GM19240 (cell line): ENCODE data around the gene ARID4B.
"Not testable (repeated sequence)": the region's sequence is repeated elsewhere in the genome, so short reads cannot be mapped to it uniquely, and the experiment has no call there.

Experiments used
- DNase-seq: peaks from one replicate; pipeline ENCODE4 v3.0.0; 2011; ENCODE audit warnings: low spot score; ENCODE audit not compliant: insufficient read length

Gene ARID4B

GRCh38 chr1:235226933-235227332 lies 101.0 kb downstream of the ARID4B start:
- DNase-seq = no peak

GRCh38 chr1:235225299-235225698 lies 102.7 kb downstream of the ARID4B start:
- DNase-seq = no peak

GRCh38 chr1:235221653-235222375 lies 106.2 kb downstream of the ARID4B start:
- no peak for DNase-seq

GRCh38 chr1:235215453-235215852 lies 112.5 kb downstream of the ARID4B start:
- DNase-seq = no peak

GRCh38 chr1:235214962-235215361 lies 113.0 kb downstream of the ARID4B start:
- DNase-seq = not testable (repeated sequence)

- no peak for DNase-seq
Observed at GRCh38 chr1:235213752-235214151, 114.2 kb downstream of the ARID4B start.

GRCh38 chr1:235211517-235211916 lies 116.5 kb downstream of the ARID4B start:
- DNase-seq = no peak

- DNase-seq = no peak
Observed at GRCh38 chr1:235207209-235207565, 120.8 kb downstream of the ARID4B start.

- DNase-seq = no peak
Observed at GRCh38 chr1:235206533-235207208, 121.3 kb downstream of the ARID4B start.

- DNase-seq = no peak
Observed at GRCh38 chr1:235205687-235206086, 122.3 kb downstream of the ARID4B start.

- no peak for DNase-seq
Observed at GRCh38 chr1:235203428-235203827, 124.6 kb downstream of the ARID4B start.

- not testable (repeated sequence) for DNase-seq
Observed at GRCh38 chr1:235202447-235202846, 125.5 kb downstream of the ARID4B start.

- no peak for DNase-seq
Observed at GRCh38 chr1:235199441-235199840, 128.5 kb downstream of the ARID4B start.

- no peak for DNase-seq
Observed at GRCh38 chr1:235190431-235190830, 137.5 kb downstream of the ARID4B start.

GRCh38 chr1:235187316-235187715 lies 140.7 kb downstream of the ARID4B start:
- DNase-seq = no peak

GRCh38 chr1:235181561-235182245 lies 146.3 kb downstream of the ARID4B start:
- DNase-seq = no peak

GRCh38 chr1:235180916-235181460 lies 147.0 kb downstream of the ARID4B start:
- no peak for DNase-seq

GRCh38 chr1:235176486-235176885 lies 151.5 kb downstream of the ARID4B start:
- DNase-seq = no peak

GRCh38 chr1:235169986-235170385 lies 158.0 kb downstream of the ARID4B start:
- no peak for DNase-seq

- no peak for DNase-seq
Observed at GRCh38 chr1:235168375-235168774, 159.6 kb downstream of the ARID4B start.

GRCh38 chr1:235161685-235162327 lies 166.2 kb downstream of the ARID4B start:
- DNase-seq = no peak
